Lower lobe of right lung (tissue), 2 donors: ENCODE results near the gene PLA2G4C. TPM values are rescaled to one million over a fixed set of nuclear protein-coding genes. Genes with fewer than 3 reads are reported as not detected.

ENCODE experiments used
- ATAC-seq, 2 donors: fragments of 200-7000 bp; cut with Tn5 transposase; one replicate each; pipeline ENCODE4 v1.9.1; 2020 to 2022; ENCODE audit warnings: mild to moderate bottlenecking in 2 of 2, moderate library complexity in 2 of 2
- DNase-seq: peaks from one replicate; pipeline ENCODE4 v3.0.0-alpha.2; 2020
- H3K27ac ChIP-seq: fragments of 200-600 bp; one replicate; pipeline ENCODE4 v1.8.0; 2022
- H3K27me3 ChIP-seq: fragments of 200-600 bp; one replicate; pipeline ENCODE4 v1.8.0; 2022; ENCODE audit warnings: low read depth
- H3K36me3 ChIP-seq: fragments of 200-600 bp; one replicate; pipeline ENCODE4 v1.8.0; 2022; ENCODE audit warnings: mild to moderate bottlenecking
- H3K4me1 ChIP-seq: fragments of 200-600 bp; one replicate; pipeline ENCODE4 v1.8.0; 2022
- H3K4me3 ChIP-seq: fragments of 200-600 bp; one replicate; pipeline ENCODE4 v1.8.0; 2022; ENCODE audit warnings: mild to moderate bottlenecking
- H3K9me3 ChIP-seq: fragments of 200-600 bp; one replicate; pipeline ENCODE4 v1.8.0; 2022
- intact Hi-C: fragments of 100-400 bp; cut with DNase I; formaldehyde crosslinking; loops from one replicate; pipeline ENCODE4 v1.11.0; 2022
- total RNA-seq: library from RNA; stranded (reverse); fragmentation: NEBNext Ultra II Directional; extraction: Animal tissue kit (Norgen Biotek cat#: 25700); gene quantifications from one replicate; pipeline ENCODE4 v1.2.1, GENCODE V29; 2021
- TF ChIP-seq, protein P1 (sequence below): fragments of 200-600 bp; IDR thresholded peaks from one replicate; pipeline ENCODE4 v1.8.0; 2022; ENCODE audit warnings: antibody characterized with exemption, mild to moderate bottlenecking
- donor health status: DM: no; HTN: yes; CAD: no; lungs with severe emphysema.

PLA2G4C gene
- total RNA-seq, 1 donor from 2014 or later = 11.2 TPM

DNA sequence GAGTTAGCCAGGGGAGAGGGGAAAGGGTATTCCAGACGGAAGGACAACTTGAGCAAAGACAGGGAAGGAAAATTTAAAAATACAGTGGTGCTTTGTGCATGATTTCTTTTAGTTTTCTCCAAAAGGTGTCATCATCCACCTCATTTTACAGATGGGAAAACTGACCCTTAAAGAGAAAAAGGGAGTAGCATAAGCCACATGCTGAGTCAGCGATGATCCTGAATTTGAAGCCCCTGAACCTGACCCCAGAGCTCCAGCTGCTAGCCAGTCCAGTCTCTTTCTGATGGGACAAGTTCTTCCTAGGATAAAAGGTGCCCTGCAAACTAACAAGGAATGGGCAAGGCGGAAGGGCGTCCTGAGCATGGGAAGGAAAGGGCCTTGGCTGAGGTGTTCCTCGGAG is 77.0 kb downstream of the PLA2G4C start:
- DNase-seq (no peak), ATAC-seq (no peak)
- H3K27me3 ChIP-seq = peaks cover 9% of the 10 kb centered on the region
- TF ChIP-seq, protein P1, sequence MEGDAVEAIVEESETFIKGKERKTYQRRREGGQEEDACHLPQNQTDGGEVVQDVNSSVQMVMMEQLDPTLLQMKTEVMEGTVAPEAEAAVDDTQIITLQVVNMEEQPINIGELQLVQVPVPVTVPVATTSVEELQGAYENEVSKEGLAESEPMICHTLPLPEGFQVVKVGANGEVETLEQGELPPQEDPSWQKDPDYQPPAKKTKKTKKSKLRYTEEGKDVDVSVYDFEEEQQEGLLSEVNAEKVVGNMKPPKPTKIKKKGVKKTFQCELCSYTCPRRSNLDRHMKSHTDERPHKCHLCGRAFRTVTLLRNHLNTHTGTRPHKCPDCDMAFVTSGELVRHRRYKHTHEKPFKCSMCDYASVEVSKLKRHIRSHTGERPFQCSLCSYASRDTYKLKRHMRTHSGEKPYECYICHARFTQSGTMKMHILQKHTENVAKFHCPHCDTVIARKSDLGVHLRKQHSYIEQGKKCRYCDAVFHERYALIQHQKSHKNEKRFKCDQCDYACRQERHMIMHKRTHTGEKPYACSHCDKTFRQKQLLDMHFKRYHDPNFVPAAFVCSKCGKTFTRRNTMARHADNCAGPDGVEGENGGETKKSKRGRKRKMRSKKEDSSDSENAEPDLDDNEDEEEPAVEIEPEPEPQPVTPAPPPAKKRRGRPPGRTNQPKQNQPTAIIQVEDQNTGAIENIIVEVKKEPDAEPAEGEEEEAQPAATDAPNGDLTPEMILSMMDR = no peak
- no peak overlapping the region for H3K4me3 ChIP-seq
- intact Hi-C loops = no loop called here
- H3K9me3 ChIP-seq = peaks cover 5% of the 10 kb centered on the region
- no peak overlapping the region for H3K27ac ChIP-seq
- no peaks in the 10 kb centered on the region for H3K4me1 ChIP-seq
- H3K36me3 ChIP-seq = no peaks in the 10 kb centered on the region

DNA sequence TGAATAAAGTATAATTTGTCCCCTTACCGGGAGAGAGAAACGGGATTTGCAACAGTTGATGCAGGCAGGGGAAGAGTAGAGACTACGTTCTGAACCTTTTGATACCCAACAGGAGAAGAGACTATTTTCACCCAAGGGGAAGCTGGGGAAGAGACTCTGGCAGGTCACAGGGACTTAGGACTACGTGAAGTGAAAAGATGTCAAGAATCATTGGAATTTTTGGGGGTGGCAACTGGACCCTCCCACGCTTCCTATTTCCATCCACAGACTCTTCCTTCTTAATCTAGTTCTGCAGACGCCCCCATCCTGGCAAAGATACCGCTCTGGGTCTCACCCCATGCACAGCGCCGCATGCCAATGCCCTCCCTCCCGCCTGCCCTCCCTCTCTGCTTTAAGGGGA is 80.5 kb downstream of the PLA2G4C start:
- peaks cover 9% of the 10 kb centered on the region for H3K27me3 ChIP-seq
- H3K36me3 ChIP-seq = no peaks in the 10 kb centered on the region
- intact Hi-C loops = no loop called here
- TF ChIP-seq, protein P1 = no peak
- DNase-seq (no peak), ATAC-seq (no peak)
- H3K27ac ChIP-seq = no peak overlapping the region
- H3K4me1 ChIP-seq = no peaks in the 10 kb centered on the region
- H3K4me3 ChIP-seq = no peak overlapping the region
- no peaks in the 10 kb centered on the region for H3K9me3 ChIP-seq

DNA sequence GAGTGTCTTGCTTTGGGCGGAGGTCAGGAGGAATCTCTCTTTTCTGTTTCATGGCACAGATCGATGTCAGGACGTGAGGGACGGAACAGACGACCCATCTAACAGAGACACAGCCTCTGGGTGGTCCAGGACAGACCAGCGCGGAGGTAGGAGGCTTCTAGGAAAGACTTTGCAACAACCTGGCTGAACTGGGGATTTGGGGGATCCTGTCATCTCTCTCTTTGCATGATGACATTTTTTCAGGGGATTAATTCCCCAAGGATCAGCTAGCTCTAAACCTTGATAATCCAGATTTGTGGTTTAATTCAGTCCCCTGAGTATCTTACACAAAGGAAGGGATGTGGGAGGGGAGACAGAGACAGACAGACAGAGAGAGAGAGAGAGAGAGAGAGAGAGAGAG is 81.2 kb downstream of the PLA2G4C start:
- peaks cover 9% of the 10 kb centered on the region for H3K27me3 ChIP-seq
- intact Hi-C loops = no loop called here
- H3K4me1 ChIP-seq = no peaks in the 10 kb centered on the region
- no peaks in the 10 kb centered on the region for H3K36me3 ChIP-seq
- no peak overlapping the region for H3K27ac ChIP-seq
- DNase-seq = no peak
- no peaks in the 10 kb centered on the region for H3K9me3 ChIP-seq
- TF ChIP-seq, protein P1 = no peak
- no peak for ATAC-seq
- no peak overlapping the region for H3K4me3 ChIP-seq

DNA sequence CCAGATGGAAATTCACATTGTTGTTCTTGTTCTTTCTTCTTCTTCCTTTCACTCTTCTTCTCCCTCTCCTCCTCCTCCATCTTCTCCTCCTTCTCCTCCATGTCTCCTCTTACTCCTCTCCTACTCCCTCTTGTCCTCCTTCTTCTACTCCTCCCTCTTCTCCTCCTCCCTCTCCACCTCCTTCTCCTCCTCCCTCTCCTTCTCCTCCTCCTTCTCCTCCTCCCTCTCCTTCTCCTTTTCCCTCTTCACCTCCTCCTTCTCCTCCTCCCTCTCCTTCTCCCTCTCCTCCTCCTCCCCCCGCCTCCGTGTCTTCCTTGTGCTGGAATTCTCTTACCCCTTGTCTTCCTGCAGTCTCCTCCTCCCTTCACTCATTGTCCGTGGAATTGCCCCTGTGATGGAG is 85.1 kb downstream of the PLA2G4C start:
- TF ChIP-seq, protein P1 = no peak
- intact Hi-C loops = no loop called here
- no peaks in the 10 kb centered on the region for H3K27me3 ChIP-seq
- no peak overlapping the region for H3K4me3 ChIP-seq
- ATAC-seq (no peak), DNase-seq (no peak)
- no peaks in the 10 kb centered on the region for H3K4me1 ChIP-seq
- H3K9me3 ChIP-seq = no peaks in the 10 kb centered on the region
- no peaks in the 10 kb centered on the region for H3K36me3 ChIP-seq
- no peak overlapping the region for H3K27ac ChIP-seq

DNA sequence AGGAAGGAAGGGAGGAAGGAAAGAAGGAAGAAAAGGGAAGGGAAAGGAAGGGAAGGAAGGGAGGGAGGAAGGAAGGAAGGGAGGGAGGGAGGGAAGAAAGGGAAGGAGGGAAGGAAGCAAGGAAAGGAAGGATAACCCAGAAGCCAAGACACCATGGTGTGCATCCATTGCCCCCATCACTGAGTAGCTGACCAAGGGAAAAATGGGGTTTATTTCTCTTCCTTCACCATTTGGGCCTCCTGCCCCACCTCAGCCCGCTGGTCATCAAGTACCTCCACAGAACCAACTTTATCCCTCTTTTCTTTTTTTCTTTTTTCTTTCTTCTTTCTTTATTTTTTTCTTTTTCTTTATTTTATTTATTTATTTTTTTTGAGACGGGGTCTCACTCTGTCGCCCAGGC is 87.1 kb downstream of the PLA2G4C start:
- Histone ChIP-seq H3K9me3 (no peaks in the 10 kb centered on the region), H3K4me1 (no peaks in the 10 kb centered on the region), H3K27ac (no peak overlapping the region), H3K4me3 (no peak overlapping the region), H3K36me3 (no peaks in the 10 kb centered on the region), H3K27me3 (no peaks in the 10 kb centered on the region)
- intact Hi-C loops = no loop called here
- TF ChIP-seq, protein P1 = no peak
- no peak for ATAC-seq
- no peak for DNase-seq

DNA sequence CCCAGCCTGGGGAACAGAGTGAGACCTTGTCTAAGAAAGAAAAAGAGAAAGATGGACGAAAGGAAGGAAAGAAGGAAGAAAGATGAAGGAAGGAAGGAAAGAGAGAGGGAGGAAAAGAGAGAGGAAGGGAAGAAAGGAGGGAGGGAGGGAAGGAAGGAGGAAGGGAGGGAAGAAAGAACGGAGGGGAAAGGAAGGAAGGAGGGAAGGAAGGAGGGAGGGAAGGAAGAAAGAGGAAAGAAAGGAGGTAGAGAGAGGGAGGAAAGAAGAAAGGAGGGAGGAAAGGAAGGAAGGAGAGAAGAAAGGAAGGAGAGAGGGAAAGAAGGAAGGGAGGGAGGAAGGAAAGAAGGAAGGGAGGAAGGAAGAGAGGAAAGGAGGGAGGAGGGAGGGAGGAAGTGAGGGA is 87.6 kb downstream of the PLA2G4C start:
- H3K9me3 ChIP-seq = no peaks in the 10 kb centered on the region
- intact Hi-C loops = no loop called here
- no peak overlapping the region for H3K27ac ChIP-seq
- DNase-seq = no peak
- no peaks in the 10 kb centered on the region for H3K4me1 ChIP-seq
- no peak overlapping the region for H3K4me3 ChIP-seq
- H3K27me3 ChIP-seq = no peaks in the 10 kb centered on the region
- no peaks in the 10 kb centered on the region for H3K36me3 ChIP-seq
- ATAC-seq = no peak
- TF ChIP-seq, protein P1 = no peak
